ENCODE data around the gene AP5B1.

GRCh38 chr11:65779919-65780769 lies 632 bp downstream of the AP5B1 start:
- TF ChIP-seq CTCF (conservative IDR thresholded peaks at IDR 0.05; ENCODE audit: low read depth, low read length) (peak; percentile 99), EZH2 (IDR thresholded peaks at IDR 0.05; ENCODE audit: low read length, unreplicated experiment) (no peak), EZH2phosphoT487 (IDR thresholded peaks at IDR 0.05; ENCODE audit: borderline replicate concordance, low read length) (no peak)
